ENCODE data around the gene KCNN2.

KCNN2 gene

DNA sequence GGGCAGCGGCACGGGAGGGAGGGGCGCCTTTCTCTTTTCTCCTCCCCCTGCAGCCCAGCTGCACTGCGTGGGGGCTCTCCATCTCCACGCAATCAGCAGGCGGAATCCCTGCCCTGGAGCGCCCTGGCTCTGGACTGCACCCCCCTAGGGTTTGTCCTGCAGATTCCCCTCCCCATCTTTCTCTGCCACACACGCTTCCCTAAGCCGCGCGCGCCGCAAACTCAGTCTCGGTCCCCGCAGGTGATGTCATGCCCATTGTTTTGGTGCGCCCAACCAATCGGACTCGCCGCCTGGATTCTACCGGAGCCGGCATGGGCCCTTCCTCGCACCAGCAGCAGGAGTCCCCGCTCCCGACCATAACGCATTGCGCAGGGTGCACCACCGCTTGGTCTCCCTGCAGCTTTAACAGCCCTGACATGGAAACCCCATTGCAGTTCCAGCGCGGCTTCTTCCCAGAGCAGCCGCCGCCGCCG, at the start of gene KCNN2:
Gene KCNN2 (plus strand): TSS at position 347 of the 473 bp plus-strand sequence. CDS start 70 bp downstream, at position 417.
- DNase-seq = no peak

DNA sequence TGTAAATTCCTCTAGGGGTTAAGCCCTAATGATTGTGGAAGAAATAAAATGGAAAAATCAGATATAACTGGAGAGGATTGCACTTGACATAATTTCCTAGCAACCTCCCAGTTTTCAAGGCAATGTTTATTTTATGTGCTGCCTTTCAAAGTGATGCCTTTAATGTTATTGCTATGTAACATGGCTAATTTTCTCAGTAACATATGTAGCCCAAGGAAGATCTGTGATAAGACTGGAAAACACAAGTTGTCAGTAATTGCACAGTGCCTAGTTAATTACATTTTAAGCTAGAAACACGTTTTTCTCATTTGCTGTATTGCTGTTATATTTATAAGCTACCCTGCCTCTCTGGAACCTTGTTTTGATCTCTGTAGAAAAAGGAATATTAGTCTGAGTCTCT, 49.2 kb upstream of the KCNN2 start:
- DNase-seq = no peak

DNA sequence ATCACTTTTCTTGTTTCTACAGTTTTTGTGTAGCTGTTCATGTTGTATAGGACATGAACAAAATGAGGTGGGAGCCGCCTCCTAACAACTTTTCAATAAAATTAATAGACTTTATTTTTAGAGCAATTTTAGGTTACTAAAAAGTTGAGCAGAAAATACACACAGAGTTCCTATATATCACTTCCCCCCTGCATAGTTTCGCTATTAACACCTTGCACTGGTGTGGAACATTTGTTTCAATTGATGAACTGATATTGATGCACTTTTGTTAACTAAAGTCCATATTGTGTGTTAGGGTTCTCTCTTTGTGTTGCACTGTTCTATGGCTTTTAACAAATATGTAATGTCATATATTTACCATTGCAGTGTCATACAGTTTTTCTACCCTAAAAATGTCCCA, 47.8 kb upstream of the KCNN2 start:
- DNase-seq = no peak

DNA sequence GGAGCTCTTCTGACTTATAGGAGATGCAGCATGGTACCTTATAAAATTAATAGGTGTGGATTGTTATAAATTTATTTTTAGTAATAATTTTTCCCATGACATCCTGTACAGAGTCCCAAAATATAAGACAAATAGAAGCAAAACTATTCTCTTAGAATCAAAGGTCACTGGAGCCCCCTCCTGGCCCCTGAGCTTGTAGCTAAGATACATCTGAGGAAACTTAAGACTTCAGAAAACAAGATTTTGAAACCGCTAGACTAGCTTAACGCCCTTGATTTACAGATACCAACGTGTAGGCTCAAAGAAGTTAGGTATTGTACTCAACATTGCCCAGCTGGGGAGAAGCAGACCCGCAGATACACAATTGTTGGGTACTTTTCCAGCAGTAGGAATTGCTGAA, 45.7 kb upstream of the KCNN2 start:
- DNase-seq = no peak

DNA sequence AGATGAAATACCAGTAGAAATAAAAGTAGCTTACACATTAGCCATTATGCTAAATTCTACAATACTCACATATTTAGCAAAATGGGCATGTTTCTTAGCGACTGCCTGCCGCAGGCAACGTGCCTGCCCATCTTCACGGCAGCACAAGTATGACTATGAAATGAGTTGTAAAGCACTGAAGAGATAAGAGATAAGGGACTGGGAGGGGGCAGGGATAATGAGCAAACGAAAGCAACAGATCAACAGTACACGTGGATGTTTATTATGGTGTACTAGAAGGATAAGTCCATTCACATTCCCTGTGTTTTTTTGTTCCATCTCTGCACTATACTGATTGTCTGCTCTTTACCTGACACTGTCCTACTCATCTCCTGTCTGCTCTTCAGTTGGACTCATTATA, 44.1 kb upstream of the KCNN2 start:
- no peak for DNase-seq

DNA sequence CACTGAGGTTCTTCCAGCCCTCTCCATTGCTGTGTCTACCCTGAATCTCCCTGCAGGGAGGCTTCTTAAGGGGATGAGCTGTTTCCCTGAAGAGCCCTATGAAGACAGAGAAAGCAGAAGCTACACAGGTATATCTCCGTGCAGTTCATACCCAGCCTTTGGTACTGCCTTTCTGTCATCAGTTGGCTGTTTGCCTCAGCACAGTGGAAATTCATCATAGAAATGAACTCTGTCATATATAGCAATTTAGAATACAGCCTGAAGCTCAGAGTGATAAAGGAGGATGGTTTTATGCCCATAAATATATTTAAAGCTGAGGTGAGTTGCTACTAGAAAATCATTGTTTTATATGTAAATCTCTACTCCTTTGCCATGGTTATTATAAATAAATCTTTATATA, 42.6 kb upstream of the KCNN2 start:
- DNase-seq = no peak

DNA sequence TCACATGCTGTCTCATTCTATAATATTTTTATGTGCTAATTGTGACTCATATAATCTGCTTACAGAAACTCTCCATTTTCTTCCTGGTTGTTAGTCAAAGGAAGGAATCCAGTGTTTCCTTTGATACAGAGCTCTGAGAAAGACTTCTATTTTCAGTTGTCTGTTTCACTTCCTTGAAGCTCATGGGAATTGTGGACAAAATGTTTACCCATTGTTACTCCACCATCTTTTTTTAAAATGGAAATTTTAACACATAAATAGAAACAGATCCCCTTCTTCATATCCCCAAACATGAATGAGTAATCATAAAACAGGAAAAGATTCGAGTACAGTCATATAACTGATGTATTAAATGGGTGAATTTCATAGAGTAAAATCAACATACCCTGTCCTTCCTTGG, 42.0 kb upstream of the KCNN2 start:
- DNase-seq = no peak

DNA sequence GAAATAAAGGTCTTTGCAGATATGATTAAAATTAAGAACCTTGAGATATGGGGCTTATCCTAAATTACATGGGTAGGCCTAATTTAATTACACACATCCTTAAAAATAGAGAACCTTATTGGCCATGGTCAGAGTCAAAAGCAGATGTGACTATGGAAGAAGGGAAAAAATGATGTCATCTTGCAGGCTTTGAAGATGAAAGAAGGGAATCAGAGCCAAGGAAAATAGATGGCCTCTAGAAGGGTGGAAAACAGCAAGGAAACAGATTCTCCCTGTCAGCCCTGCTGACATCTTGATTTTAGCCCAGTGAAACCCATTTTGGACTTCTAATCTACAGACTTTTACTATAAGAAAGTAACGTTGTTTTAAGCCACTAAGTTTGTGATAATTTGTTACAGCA, 37.6 kb upstream of the KCNN2 start:
- no peak for DNase-seq

DNA sequence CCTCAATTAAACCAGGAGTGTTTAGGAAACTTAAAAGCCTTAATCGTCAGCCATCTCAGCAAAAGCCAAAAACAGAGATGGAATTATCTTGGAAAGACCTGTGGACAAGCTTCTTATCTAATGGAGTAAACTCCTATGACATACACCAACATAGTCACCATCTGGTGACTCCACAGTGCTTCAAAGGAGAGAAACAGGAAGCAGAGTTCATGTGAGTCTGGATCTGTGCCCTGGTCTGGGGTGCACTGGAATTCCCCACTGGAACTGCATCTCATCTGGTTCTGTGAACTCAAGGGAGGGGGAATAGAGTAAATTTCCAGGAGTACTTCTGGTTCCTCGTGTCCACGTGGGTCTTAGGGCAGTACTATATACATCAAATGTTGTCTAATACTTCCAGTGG, 36.3 kb upstream of the KCNN2 start:
- DNase-seq = no peak

DNA sequence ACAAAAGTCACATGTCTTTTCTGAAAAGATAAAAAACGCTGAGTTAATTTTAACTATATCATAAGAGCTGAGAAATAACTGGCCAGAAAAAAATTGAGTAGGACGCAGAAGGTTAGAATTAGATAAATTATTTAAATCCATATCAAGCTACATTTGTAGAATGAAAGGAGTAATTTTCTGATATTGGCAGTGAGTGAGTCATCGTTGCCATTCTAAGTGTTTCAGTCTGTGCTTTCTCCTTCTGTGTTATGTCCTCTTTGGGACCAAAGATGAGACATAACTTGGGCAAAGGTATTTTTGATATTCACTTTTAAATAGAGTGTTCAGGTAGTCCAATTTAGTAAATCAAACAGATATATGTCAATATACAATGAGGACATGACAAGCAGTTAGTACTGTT, 34.4 kb upstream of the KCNN2 start:
- no peak for DNase-seq

DNA sequence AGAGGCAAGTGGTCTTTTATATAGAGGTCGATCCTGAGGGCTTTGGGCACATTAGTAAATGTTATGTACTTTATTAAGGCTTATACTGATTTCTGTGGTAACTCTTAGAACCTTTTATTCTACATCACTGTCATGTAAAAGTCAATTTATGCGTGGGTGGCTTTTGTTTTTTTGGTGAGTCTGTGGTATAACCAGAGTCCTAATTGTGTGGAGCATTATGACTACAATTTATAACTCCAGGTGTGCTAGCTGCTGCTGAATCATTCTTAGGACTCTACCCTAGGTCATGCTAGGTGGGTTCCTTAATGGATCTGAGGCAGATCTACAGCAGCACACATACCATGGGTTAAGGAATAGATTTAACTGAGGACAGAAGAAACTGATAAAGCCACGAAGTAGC, 33.9 kb upstream of the KCNN2 start:
- DNase-seq = no peak

DNA sequence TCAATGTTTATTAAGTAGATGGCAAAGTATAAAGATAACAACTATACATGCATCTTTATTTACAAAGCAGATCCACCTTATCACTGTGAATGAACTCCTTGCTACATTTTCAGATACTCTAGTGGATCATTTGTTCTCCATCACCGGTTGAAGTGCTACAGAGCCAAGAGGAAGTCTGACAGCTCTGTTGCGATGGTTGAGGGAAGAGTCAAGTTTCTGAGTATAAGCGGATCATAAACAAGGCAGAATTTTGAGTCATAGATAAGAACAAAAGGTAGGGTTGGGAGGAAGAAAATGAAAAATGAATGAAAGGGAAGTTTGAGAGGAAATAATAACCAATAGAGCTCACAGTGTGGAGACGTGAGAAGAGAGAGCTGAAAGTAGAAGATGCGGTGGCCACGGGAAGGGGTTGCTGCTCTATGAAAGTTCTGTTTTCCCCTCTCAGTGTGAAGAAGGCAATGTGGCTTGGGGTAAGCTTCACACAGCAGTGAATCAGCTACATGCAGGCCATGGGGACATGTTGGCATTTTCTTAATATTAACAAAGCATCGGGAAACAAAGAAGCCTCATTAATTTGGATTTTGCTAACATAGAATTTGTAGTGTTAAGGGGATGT, 30.8 kb upstream of the KCNN2 start:
- no peak for DNase-seq

DNA sequence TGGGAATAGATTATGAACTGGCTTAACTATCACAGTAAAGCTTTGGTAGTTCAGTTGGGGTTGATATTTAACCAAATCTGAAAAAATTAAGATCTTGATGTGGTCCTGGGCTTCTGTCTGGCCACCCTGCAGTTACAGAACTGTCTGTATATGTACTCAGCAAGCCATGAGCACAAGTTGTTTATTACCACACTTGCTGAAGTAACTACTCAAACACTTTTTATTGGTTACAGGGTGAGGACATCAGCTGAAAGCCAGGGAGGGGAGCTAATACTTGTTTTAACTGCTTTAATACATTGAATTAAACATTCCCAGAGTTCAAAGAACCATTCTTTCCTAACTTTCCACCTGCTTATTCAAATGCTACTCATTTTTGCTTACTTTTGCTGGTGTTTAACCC, 29.4 kb upstream of the KCNN2 start:
- DNase-seq = no peak

DNA sequence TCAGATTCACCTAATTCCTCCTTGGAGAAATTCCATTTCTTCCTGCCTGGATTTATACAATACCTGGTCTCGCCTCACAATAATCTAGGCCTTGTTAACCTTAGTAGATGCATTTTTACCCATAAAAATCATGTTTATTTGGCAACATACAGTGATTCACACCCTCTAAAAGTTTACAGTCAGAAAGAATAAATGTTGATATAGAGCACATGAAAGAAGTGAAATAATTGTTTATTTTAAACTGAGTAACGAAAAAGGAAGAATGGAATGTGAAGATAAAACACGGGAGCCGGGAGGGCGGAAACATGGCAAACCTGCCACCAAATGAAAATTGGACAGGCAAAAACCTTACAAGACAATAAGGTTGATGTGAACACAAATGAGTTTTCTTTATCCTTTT, 28.9 kb upstream of the KCNN2 start:
- DNase-seq = no peak

DNA sequence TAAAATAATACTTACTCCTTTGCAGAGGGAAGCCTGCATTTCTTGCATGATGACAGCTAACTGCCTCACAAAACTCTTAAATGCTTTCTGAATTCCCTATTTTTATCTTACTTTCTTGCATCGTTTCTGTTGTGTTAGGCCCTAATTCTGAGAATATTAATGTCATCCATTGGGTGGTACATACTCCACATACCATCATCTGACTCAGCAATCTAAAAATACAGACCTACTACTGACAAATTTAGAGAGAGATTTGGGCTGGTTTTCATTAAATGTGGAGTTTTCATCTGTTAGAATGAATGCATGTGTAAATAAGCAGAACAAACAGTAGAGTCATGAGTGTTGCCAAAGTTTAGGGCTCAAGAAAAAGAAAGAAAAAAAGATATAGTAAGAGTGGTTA, 26.5 kb upstream of the KCNN2 start:
- no peak for DNase-seq

DNA sequence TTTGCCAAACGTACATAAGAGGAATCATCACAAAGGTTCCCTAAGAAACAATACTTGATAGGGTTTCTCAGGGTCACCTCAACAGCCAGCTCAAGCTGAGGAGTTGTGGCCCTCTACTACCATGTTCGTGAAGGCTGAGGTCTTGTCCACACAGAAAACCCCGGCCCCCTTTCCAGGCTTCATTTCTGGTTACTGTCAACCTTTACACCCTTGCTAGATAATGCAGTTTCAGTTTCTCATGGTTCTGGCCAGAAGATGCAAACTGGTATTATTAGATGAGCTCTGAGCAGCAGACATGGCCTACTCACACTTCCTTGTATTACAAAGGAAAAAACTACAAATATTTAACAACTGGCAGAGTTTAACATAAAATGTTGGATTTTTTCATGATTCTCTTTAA, 22.8 kb upstream of the KCNN2 start:
- no peak for DNase-seq

DNA sequence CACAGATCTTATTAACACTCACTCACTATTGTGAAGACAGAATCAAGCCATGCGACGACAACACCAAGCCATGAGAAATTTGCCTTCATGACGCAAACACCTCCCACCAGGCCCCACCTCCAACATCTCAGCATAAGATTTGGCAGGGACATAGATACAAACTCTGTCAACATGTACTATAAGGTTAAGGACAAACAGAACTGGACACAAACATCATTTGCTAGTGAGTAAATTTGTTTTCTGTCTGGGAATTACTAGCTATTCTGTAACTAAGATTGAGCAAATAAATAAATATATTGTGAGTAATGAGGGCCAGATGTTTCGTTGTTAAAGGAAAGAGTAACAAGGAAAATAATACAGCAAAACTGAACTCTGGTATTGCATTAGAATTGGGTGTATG, 15.7 kb upstream of the KCNN2 start:
- no peak for DNase-seq

DNA sequence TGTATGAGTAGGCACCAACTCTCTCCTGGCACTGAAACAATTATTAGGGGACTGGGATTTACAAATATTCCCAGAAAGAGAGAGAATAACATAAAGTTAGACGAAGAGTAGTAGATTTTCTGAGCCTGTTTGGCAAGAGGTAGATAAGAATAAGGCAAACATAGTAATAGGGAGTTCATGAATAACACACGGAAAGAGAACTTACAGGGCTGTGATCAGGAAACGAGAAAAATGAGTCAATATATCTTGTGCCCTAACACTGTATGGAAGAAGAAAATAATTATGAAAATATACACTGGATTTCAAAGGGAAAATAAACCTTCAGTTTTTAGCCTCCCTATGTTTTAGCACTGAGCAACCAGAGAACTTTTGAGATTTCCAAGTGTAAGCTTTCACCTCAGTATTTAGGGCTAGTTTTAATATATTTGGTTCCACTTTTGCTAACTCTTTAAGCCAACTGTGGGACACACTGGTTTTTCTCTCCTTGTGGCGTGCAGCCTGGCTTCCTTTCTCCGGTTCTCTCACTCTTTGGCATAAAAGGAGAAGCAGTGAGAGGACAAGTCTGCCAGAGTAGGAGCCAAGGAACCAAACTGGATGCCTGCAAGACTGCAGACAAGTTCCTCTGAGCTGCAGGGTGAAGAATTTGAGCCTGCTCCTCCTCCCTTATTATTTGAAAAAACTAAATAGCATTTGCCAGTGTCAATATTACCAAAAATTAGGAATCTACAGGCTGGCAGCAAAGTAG, 6.6 kb upstream of the KCNN2 start:
- DNase-seq = no peak

DNA sequence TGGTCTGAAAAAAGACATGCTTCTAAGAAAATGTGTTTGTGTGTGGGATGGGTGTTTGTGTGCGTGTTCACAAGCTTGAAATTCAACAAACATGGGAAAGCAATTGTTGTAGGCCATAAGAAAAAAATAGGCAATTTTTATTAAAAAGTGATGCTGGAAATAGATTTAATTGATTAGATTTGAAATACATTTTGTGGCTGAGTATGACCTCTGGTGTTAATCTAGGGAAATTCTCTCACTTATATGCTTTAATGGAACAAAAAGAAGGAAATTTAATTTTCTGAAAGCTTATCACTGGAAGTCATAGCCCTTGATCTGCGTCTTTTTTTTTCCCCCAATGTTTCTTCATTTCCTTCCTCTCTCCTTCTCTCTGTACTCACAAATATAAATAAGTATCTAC, 3.5 kb upstream of the KCNN2 start:
- no peak for DNase-seq

DNA sequence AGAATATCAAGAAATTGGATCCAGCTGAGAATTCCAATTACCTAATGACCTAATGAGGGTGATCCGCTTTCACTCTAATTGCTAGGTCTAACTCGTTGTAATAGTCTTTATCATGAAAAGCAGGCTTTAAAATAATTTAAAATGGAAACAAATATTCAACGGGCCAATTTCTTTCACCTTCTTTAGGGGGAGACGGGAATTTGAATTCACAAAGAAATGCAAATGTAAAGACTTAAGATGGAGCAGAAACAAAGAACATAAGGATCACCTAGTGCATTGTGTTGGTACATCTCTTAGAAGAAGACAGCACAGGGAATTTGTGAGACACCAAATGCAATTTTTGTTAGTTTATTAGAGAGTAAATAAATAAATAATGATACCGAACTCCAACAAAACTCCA, 1.5 kb upstream of the KCNN2 start:
- no peak for DNase-seq

DNA sequence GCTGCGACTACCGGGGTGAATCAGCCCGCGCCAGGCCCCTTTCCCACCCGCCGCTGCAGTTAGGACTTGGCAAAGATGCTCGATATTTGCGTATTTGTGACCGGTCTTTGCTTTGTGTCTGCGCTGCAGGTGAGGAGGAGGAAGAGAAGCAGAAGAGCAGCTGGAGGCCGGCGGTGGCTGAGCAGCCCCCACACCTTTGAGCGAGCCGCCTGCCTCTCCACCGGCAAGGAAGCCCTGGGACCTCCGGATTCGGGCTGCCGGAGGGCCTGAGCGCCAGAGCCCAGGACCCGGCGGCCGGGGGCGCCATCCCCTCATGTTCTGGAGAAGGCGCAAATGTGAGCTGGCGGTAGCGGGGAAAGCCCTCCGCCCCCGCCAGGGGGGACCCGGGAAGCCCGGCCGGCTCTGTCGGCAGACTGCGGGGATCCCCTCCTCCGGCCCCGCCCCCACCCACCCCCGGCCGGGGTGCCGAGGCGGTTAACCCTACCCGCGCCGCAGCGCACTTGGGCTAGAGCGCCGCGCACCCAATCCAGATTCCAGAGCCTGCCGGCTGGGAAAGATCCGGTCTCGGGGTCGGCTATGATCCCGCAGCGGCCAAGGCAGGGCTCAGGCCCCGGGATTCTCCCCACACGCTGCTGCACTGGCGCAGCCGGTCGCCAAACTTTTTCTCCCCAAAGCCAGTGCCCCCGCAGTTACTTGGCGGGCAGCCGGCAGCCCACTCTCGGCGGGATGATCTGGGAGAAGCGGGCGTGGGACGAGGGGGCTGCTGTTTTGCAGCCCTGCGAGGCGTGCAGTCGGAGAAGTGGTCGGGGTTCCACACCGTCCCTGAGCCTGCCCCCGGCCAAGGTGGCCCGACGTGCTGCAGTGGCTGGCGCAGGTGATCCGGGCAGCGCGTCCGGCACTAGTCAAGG, 800 bp upstream of the KCNN2 start:
- DNase-seq = no peak

DNA sequence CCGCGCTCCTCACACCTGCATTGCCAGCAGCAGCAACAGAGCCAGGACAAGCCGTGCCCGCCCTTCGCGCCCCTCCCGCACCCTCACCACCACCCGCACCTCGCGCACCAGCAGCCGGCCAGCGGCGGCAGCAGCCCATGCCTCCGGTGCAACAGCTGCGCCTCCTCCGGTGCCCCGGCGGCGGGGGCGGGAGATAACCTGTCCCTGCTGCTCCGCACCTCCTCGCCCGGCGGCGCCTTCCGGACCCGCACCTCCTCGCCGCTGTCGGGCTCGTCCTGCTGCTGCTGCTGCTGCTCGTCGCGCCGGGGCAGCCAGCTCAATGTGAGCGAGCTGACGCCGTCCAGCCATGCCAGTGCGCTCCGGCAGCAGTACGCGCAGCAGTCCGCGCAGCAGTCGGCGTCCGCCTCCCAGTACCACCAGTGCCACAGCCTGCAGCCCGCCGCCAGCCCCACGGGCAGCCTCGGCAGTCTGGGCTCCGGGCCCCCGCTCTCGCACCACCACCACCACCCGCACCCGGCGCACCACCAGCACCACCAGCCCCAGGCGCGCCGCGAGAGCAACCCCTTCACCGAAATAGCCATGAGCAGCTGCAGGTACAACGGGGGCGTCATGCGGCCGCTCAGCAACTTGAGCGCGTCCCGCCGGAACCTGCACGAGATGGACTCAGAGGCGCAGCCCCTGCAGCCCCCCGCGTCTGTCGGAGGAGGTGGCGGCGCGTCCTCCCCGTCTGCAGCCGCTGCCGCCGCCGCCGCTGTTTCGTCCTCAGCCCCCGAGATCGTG, 517 bp downstream of the KCNN2 start:
- DNase-seq = no peak
